ENCODE measurements around the gene LIN54.

Gene LIN54

DNA sequence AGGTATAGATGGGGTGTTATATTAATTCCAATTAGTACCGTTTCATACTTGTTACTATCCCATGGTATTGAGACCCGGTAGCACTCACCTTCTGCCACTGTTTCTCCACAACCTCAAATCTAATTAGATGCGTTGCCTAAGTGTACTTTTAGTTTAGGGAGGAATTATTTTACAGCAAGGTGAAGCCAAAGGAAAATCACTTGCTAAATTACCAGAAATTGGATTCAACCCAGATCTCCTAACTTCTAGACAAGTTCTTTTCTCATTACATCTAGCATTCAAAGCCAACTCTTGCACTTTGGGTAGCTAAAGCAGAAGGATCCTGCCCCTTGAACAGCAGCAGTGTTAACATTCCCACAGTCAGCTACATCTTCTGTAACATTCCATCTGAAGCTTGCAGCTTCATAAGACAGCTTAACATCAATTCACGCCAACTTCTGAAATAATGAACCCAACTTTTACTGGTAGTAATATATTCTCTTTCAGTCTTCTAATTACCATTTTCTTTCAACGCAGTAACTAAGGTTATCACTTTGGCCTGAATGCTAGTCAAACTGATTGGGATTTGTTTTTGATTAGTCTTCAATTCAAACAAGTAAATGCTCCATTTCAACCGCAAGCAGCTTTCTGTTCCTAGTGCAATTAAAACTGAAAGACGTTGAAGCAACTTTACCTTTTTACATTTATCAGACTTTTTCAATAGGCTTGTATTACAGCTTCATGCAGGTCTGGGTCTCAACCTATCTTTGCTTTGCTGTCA, 118.7 kb downstream of the LIN54 start:
- H3K27ac ChIP-seq, result peak overlapping the region; percentile 98
- TF ChIP-seq ZFX (IDR thresholded peaks at IDR 0.05; ENCODE audit: borderline replicate concordance), result no peak
- TF ChIP-seq, protein P1, sequence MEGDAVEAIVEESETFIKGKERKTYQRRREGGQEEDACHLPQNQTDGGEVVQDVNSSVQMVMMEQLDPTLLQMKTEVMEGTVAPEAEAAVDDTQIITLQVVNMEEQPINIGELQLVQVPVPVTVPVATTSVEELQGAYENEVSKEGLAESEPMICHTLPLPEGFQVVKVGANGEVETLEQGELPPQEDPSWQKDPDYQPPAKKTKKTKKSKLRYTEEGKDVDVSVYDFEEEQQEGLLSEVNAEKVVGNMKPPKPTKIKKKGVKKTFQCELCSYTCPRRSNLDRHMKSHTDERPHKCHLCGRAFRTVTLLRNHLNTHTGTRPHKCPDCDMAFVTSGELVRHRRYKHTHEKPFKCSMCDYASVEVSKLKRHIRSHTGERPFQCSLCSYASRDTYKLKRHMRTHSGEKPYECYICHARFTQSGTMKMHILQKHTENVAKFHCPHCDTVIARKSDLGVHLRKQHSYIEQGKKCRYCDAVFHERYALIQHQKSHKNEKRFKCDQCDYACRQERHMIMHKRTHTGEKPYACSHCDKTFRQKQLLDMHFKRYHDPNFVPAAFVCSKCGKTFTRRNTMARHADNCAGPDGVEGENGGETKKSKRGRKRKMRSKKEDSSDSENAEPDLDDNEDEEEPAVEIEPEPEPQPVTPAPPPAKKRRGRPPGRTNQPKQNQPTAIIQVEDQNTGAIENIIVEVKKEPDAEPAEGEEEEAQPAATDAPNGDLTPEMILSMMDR (IDR thresholded peaks at IDR 0.05), result no peak

DNA sequence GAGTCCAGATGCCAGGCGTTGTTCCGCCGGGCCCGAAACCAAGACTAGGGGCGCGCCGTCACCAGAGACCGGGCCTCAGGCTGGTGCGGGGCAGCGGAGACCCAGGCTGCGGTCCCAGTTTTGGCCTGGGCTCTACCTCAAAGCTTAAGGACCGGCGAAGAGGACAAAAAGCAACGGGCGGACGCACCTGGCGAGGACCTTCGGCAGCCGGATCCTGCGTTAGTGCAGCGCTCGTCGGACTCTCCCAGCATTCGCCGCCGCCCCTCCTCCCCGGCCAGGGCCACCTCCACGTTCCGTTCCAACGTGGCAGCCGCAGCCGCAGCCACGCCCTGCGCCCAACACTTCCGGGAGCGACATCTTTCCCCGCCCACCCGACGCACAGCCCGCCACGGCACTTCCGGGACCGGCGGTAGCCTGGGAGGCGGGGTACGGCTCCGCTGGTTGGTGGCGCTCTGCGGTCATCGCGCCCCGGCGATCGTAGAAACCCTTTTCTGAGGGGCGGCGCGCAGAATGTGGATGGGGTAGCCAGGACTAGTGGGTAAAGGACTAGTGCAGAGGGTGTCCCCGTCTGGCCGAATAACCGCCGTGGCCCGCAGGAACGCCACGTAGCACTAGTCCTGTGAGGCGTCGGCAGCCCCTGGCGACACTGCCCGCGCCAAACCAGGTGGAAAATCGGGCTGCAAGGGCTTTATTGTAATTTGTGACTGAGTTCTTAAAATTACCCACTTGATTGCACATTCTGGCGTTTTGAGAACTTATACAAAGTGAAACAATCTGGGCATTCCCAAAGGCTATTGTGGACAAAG, 119.5 kb downstream of the LIN54 start, which contains the start of gene SEC31A:
TSS of gene SEC31A (minus strand) at position 253 of the 806 bp plus-strand sequence. CDS start 9,217 bp downstream, outside the sequence.
- no peak for TF ChIP-seq ZFX (IDR thresholded peaks at IDR 0.05; ENCODE audit: borderline replicate concordance)
- TF ChIP-seq, protein P1 (IDR thresholded peaks at IDR 0.05), result peak; percentile 30
- peak within 1 kb of the TSS; percentile 98 for H3K27ac ChIP-seq

- TF ChIP-seq ZFX (IDR thresholded peaks at IDR 0.05; ENCODE audit: borderline replicate concordance), result no peak
- TF ChIP-seq, protein P1 (IDR thresholded peaks at IDR 0.05), result no peak
- H3K27ac ChIP-seq, result peak overlapping the region; percentile 98
Observed at GRCh38 chr4:82890528-82890900, 120.1 kb downstream of the LIN54 start.

GRCh38 chr4:82889287-82889686, 121.3 kb downstream of the LIN54 start:
- no peak for TF ChIP-seq ZFX (IDR thresholded peaks at IDR 0.05; ENCODE audit: borderline replicate concordance)
- TF ChIP-seq, protein P1 (IDR thresholded peaks at IDR 0.05), result no peak
- H3K27ac ChIP-seq, result peak overlapping the region; percentile 98

DNA sequence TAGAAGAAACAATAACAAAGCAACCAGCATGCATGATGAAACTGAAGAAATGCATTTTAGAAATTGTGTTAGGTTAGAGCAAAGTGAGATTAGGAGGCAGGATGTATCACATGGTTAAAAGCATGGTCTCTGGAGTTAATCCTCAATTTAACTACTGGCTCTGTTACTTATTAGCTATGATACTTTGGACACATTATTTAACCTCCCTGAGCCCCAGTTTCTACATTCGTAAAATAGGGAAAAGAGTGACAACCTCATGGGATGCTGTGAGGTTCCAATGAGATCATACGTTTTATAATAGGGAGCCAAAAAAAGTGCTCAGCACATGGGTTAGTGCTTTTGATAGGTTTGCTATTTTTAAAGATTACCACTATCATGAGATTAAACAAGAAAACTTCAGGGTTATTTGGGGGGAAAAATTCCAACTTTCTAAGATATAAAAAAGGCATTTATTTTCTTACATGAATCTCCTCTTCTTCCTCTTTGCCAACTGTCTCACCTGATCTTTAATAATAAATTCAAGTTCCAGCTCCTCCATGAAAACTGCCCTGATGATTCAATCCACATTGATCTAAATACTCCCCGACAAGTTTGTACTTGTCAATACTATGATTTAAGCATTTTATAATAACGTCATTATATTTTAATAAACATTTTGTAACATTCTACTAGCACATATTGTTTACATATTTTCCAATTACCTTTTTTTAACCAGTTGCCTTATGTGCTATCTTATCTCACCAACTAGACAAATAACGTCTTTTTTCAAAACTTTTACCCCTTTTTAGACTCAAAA, 124.3 kb downstream of the LIN54 start:
- TF ChIP-seq ZFX (IDR thresholded peaks at IDR 0.05; ENCODE audit: borderline replicate concordance), result no peak
- TF ChIP-seq, protein P1 (IDR thresholded peaks at IDR 0.05), result no peak
- H3K27ac ChIP-seq, result no peak overlapping the region

- TF ChIP-seq, protein P1 (IDR thresholded peaks at IDR 0.05), result no peak
- no peak for TF ChIP-seq ZFX (IDR thresholded peaks at IDR 0.05; ENCODE audit: borderline replicate concordance)
Observed at GRCh38 chr4:82885410-82885809, 125.2 kb downstream of the LIN54 start.

More at GRCh38 chr4:82885410-82885809, 125.2 kb downstream of the LIN54 start:
- H3K27ac ChIP-seq, result no peak overlapping the region

Measured in 22Rv1 (cell line).